GM19035 (cell line): Measurements from ENCODE around the gene GCC2.
"Not testable (repeated sequence)": the region's sequence is repeated elsewhere in the genome, so short reads cannot be mapped to it uniquely, and the experiment has no call there.

Source experiments
- ATAC-seq: cut with Tn5 transposase; IDR thresholded peaks from one replicate; pipeline ENCODE4 v1.9.1; 2021; ENCODE audit not compliant: unreplicated experiment

GCC2 gene

GRCh38 chr2:108512431-108512830, 63.4 kb downstream of the GCC2 start:
- ATAC-seq = not testable (repeated sequence)

DNA sequence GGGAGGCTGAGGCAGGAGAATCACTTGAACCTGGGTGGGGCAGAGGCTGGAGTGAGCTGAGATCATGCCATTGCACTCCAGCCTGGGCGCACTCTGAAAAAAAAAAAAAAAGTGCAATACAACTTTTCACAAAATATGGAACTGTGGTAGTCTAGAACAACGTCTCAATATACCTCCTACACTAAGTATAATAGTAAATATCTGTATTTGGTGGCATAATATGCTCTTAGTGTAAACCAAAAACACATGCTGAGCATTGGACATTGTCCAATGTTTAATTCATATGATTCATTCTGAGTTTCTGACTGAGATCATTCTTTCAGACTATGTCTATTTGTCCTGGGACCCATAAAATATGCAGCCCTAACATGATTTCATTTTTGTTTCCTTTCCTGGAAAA, 65.5 kb downstream of the GCC2 start:
- not testable (repeated sequence) for ATAC-seq

DNA sequence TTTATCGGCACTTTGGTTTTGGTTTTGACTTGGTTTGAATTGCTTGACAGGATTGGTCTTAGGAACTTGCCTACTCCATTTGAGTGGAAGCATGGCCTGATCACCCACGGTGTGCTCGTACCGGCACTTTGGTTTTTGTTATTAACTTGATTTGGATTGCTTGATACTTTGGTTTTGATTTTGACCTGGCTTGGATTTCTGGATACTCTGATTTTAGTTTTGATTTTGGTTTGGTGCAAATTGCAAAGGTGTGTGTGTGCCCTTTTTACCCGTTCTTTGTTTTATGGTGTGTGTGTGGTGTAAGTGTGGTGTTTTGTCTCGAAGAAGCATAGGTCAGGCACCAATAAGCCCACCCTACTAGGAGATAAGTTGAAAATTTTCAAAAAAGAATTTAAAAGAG, 75.7 kb downstream of the GCC2 start:
- ATAC-seq = not testable (repeated sequence)

DNA sequence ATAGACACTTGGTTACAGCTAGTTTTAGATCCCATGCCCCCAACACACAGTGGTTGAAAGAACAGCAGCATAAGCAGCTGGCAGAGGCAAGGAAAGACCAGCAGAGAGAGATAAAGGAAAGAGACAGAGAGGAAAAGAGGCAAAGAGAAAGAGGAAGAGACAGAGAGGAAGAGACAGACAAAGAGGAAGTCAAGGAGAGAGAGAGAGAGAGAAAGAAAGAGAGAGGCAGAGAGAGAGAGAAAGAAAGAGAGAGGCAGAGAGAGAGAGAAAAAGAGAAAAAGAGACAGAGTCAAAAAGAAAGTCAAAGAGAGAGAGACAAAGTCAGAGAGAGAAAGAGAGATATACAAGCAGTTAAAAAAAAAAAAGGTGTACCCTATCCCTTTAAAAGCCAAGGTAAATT, 76.3 kb downstream of the GCC2 start:
- ATAC-seq = not testable (repeated sequence)

DNA sequence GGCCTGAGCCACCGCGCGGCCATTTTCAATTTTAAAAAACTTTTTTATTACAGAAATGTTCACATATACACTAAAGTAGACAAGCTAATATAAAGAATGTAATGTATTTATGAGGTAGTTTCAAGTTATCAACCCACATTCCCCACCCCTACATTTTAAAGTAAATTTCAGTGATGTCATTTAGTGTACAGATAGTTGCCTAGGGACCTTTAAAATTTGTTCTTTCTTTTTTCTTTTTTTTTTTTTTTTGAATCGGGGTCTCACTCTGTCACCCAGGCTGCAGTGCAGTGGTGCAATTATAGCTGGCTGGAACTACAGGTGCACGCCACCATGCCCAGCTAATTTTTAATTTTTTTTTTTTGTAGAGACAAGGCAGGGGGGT, 82.7 kb downstream of the GCC2 start:
- no peak for ATAC-seq

DNA sequence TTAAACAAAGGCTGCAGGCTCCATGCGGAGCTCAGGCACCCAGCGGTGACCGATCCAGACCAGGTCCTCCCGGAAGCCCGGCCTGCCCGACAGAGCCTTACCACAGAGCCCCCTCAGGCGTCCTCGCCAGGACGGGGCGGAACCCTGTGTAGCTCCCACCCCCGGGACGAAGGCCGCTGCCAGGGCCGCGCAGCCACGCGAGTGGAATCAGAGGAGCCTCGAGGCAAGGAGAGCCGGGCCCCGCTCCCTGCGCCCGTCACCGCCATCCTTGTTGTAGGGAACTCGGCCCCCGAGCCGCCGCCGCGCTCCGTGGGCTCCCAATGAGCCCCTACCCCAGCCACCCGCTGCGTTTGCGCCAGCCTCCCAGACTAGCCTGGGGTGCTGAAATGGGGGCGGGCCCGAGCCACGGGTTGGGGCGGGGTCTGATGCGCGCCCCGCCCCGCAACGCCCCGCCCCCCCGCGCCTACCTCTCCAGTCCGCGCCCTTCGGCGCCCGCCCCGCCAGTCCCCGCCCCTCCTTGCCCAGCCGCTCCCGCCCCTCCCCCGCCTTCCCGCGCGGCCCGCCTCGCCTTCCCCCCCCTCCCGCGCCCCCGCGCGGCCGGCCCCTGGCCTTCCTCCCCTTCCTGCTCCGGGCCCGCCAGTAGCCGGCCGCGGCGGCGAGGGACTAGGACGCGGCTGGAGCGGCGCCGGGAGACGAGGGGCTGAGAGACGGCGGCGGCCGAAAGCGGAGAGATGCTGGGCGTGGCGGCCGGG, 85.0 kb downstream of the GCC2 start, which contains the start of gene LIMS1:
Gene LIMS1, plus strand, starts transcription at position 639 of the 752 bp plus-strand sequence. Its CDS starts 93 bp downstream, at position 732.
- peak; percentile 84 for ATAC-seq

DNA sequence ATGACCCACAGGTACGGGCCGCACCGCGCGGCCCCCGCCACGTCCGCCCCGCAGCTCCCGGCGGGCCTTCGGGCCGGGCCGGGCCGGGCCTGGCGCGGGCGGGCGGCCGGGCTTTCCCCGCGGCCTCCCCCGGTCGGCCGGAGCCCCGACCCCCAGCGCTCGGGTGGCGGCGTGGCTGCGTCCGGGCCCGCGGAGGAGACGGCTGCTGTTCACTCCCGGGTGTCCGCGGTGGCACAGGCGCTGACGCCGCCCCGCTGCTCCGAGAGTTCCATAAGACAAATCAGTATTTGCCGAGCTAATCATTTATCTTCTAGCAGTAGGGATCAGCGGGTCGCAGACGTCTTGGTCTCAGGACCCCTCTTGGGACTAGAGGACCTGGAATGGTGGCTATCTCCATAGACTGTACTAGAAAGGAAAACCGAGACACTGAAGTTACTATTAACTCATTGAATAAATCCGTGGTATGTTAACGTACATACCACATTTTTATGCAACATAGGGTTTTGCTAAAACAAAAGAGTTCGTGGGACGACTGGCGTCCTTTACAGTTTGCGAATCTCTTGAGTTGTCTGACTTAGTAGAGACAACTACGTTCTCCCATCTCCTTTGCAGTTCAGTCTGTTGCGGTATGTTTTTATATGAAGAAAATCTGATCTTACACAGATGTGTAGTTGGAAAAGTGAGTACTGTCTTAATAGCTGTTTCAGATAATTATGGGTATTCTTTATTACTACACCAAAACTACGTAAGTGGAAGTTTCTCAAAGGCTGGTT, 85.8 kb downstream of the GCC2 start:
- peak; percentile 39 for ATAC-seq

GRCh38 chr2:108535357-108535631, 86.3 kb downstream of the GCC2 start:
- ATAC-seq = no peak

GRCh38 chr2:108536133-108536780, 87.3 kb downstream of the GCC2 start:
- ATAC-seq = no peak

GRCh38 chr2:108536911-108537310, 87.9 kb downstream of the GCC2 start:
- no peak for ATAC-seq

GRCh38 chr2:108538000-108538625, 89.1 kb downstream of the GCC2 start:
- ATAC-seq = no peak

GRCh38 chr2:108541451-108541850, 92.4 kb downstream of the GCC2 start:
- no peak for ATAC-seq

GRCh38 chr2:108542071-108542470, 93.1 kb downstream of the GCC2 start:
- ATAC-seq = no peak

DNA sequence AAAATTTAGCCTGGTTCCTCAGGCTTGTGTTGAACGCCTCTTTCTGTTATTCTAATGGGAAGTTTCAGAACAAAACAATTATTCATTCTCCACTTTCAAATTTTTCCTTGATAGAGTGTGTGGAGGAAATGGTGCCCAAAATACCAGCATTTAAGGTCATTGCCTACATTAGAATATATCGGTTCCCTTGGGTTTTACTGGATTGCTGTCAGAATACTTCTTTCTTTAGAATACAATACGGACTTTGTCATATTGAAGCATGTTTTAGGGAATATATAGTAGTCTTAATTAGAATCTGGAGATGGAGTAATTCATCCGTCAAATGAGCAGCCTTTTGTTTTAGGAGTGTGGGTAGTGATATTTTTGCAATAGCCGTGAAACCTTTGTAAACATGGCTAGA, 98.6 kb downstream of the GCC2 start:
- ATAC-seq = no peak

- no peak for ATAC-seq
These were observed 99.4 kb downstream of the GCC2 start for GRCh38 chr2:108548208-108549003.

DNA sequence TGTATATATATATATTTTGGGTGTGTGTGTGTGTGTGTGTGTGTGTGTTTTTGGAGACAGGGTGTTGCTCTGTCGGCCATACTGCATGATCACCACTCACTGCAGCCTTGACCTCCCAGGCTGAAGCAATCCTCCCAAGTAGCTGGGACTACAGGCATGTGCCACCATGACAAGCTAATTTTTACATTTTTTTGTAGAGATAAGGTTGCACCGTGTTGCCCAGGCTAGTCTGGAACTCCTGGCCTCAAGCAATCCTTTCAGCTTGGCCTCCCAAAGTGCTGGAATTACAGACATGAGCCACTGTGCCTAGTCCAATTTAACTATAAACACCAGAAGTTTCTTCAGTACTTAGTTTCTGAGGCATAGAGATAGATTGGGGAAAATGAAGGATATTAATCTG, 103.6 kb downstream of the GCC2 start:
- ATAC-seq = no peak

DNA sequence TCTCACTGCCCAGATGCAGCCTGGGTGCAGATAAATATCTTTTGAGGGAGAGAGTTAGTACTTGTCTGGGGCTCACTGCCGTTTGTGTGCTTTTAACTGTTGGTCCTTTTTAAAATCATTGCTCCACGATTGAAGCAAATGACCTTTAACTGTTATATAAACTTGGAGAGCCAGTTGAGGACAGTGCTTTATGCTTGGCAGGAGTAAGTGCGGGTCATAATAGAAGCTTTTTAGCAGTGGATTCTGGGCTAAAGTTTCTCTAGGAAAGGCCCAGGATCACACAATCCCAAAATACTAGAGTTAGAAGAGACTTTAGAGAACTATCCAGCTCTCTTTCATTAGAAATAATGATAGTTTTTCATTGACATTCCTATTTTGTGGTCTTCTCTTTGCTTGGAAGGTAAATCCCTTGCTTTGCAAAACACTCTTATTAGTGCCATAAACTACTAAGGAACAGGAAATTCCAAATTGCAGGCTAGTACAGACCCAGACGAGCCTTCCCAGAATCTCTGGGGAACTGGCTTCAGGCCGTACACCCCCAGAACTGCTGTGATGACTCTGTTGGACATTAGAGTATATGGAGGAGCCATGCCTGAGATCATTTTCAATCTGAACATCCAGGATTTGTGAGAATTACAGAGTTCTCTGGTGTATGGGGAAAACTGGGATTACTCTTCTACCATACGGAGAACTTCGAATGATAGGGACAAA, 104.4 kb downstream of the GCC2 start:
- ATAC-seq = no peak

GRCh38 chr2:108554528-108554927, 105.5 kb downstream of the GCC2 start:
- ATAC-seq = no peak

- ATAC-seq = no peak
These were observed 106.6 kb downstream of the GCC2 start for GRCh38 chr2:108555572-108555971.

GRCh38 chr2:108556581-108556980, 107.6 kb downstream of the GCC2 start:
- not testable (repeated sequence) for ATAC-seq
